A673 (cell line): ENCODE measurements around the gene ZNF487. TPM values are rescaled to one million over a fixed set of nuclear protein-coding genes. Genes with fewer than 3 reads are reported as not detected.
"Not testable (repeated sequence)": the region's sequence is repeated elsewhere in the genome, so short reads cannot be mapped to it uniquely, and the experiment has no call there.

Experiments used
- BruUV-seq: library from RNA; stranded (reverse); fragments of 400-500 nt; replicated peaks from 2 replicates; lab custom pipeline; 2021; lab: Mats Ljungman, UMichigan
- CTCF ChIA-PET: fragments of 300-600 bp; sonication (Branson Sonifier 250); formaldehyde crosslinking; loops from one replicate; lab custom pipeline; 2022; ENCODE audit warnings: antibody characterized with exemption; lab: Charles Lee
- POLR2A ChIA-PET: fragments of 300-600 bp; sonication (Branson Sonifier 250); formaldehyde crosslinking; loops from one replicate; lab custom pipeline; 2022; ENCODE audit warnings: antibody characterized with exemption; ENCODE audit not compliant: low non-redundant PET; lab: Charles Lee
- DNase-seq: peaks from one replicate; pipeline ENCODE4 v3.0.0-alpha.2; 2015; ENCODE audit warnings: low spot score
- H3K27ac ChIP-seq: fragments of 200-600 bp; sonication (generic); 2 replicates; pipeline ENCODE4 v1.5.1; 2016; ENCODE audit warnings: mixed run types, low read depth, mild to moderate bottlenecking, mixed read lengths, antibody characterized with exemption, low read length; ENCODE audit not compliant: poor library complexity, severe bottlenecking
- H3K27me3 ChIP-seq: fragments of 200-600 bp; sonication (generic); replicated peaks from 2 replicates; pipeline ENCODE4 v1.6.1; 2017; ENCODE audit warnings: mixed run types, low read depth, mild to moderate bottlenecking, mixed read lengths, antibody characterized with exemption, low read length; ENCODE audit not compliant: insufficient read depth, poor library complexity
- H3K36me3 ChIP-seq: fragments of 200-600 bp; sonication (generic); 2 replicates; pipeline ENCODE4 v1.6.1; 2016; ENCODE audit warnings: mixed run types, mild to moderate bottlenecking, mixed read lengths, antibody characterized with exemption, low read length; ENCODE audit not compliant: insufficient read depth, poor library complexity, severe bottlenecking
- H3K4me1 ChIP-seq: fragments of 200-600 bp; sonication (generic); 2 replicates; pipeline ENCODE4 v1.6.1; 2017; ENCODE audit warnings: mixed run types, mild to moderate bottlenecking, mixed read lengths, antibody characterized with exemption, low read length; ENCODE audit not compliant: insufficient read depth, poor library complexity, severe bottlenecking
- H3K4me3 ChIP-seq: fragments of 200-600 bp; sonication (generic); 2 replicates; pipeline ENCODE4 v1.5.1; 2016; ENCODE audit warnings: low read depth, mixed run types, mild to moderate bottlenecking, mixed read lengths, low read length; ENCODE audit not compliant: poor library complexity, severe bottlenecking
- H3K9me3 ChIP-seq: fragments of 200-600 bp; sonication (generic); 2 replicates; pipeline ENCODE4 v1.6.1; 2016; ENCODE audit warnings: mixed run types, low read depth, mild to moderate bottlenecking, mixed read lengths, antibody characterized with exemption, low read length; ENCODE audit not compliant: poor library complexity, severe bottlenecking
- CTCF ChIP-seq: fragments of 300-800, 200-600 bp; sonication (generic); conservative IDR thresholded peaks from 2 replicates; pipeline ENCODE4 v1.5.1; 2017; ENCODE audit warnings: low read depth, mild to moderate bottlenecking, antibody characterized with exemption, low read length, moderate library complexity, mixed read lengths
- EZH2 ChIP-seq: fragments of 200-600 bp; sonication (generic); IDR thresholded peaks from 2 replicates; pipeline ENCODE4 v1.6.1; 2017; ENCODE audit warnings: borderline replicate concordance, low read depth, mild to moderate bottlenecking, mixed read lengths, antibody characterized with exemption, low read length; ENCODE audit not compliant: poor library complexity, severe bottlenecking
- intact Hi-C: fragments of 100-400 bp; cut with micrococcal nuclease; formaldehyde crosslinking; loops from one replicate; pipeline ENCODE4 v1.10.0; 2022; ENCODE audit not compliant: unreplicated experiment
- total RNA-seq: library from RNA; stranded (reverse); gene quantifications from 2 replicates; pipeline ENCODE4 v1.2.3, GENCODE V29; 2021

The ZNF487 gene
- total RNA-seq, 1 experiment from 2014 or later, result 1.3 TPM

DNA sequence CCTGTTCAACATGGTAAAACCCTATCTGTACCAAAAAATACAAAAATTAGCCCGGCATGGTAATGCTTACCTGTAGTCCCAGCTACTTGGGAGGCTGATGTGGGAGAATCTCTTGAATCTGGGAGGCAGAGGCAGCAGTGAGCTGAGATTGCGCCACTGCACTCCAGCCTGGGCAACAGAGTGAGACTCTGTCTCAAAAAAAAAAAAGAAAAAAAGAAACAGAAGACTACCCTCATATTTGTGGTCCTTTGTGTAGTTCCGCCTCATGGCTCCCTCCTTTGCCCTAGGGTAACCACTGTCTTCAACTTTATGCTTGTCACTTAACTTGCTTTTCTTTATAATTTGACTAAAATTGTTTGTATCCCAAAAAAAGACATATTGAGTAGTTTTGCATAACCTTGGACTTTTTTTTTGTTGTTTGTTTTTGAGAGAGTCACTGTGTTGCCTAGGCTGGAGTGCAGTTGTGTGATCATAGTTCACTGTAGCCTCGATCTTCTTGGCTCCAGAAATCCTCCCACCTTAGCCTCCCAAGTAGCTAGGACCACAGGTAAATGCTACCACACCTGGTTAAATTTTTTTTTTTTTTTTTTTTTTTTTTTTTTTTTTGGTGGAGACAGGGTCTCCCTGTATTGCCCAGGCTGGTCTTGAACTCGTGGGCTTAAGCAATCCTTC lies 3.7 kb downstream of the ZNF487 start:
- no peak overlapping the region for H3K4me3 ChIP-seq
- intact Hi-C loops, result no loop called here
- H3K9me3 ChIP-seq, result no peaks in the 10 kb centered on the region
- TF ChIP-seq CTCF (no peak), EZH2 (no peak)
- no TSS peak for BruUV-seq
- H3K27ac ChIP-seq, result no peak overlapping the region
- POLR2A ChIA-PET, result no interaction called here
- H3K4me1 ChIP-seq, result peaks cover 8% of the 10 kb centered on the region
- CTCF ChIA-PET, result no interaction called here
- no peak for DNase-seq
- H3K36me3 ChIP-seq, result no peaks in the 10 kb centered on the region
- no peaks in the 10 kb centered on the region for H3K27me3 ChIP-seq

- Histone ChIP-seq H3K27me3 (no peaks in the 10 kb centered on the region), H3K4me3 (no peak overlapping the region), H3K4me1 (no peaks in the 10 kb centered on the region), H3K27ac (no peak overlapping the region), H3K36me3 (no peaks in the 10 kb centered on the region), H3K9me3 (no peaks in the 10 kb centered on the region)
- BruUV-seq, result no TSS peak
- intact Hi-C loops, result no loop called here
- ChIA-PET CTCF (no interaction called here), POLR2A (no interaction called here)
- DNase-seq, result no peak
- TF ChIP-seq CTCF (no peak), EZH2 (no peak)
Measured at GRCh38 chr10:43444323-43444722, 7.4 kb downstream of the ZNF487 start.

DNA sequence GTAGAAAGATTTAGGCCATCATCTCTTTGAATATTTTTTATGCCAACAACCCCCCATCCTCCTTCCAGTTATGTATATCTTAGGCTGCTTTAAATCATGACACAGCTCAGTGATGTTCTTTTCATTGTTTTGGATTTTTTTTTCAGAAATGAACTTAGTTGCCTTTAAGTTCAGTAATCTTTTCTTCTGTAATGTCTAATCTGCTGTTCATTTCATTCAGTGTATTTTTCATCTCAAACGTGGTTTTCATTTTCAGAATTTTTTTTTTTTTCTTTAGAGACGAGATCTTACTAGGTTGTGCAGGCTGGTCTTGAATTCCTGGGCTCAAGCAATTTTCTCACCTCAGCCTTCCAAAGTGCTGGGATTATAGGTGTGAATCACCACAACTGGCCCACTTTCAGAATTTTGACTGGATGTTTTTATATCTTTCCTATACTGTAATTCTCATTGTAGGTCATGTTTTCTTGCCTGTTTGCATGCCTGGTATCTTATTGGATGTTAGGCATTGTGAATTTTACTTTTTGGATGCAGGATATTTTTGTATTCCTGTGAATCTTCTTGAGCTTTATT lies 8.1 kb downstream of the ZNF487 start:
- intact Hi-C loops, result no loop called here
- Histone ChIP-seq H3K36me3 (no peaks in the 10 kb centered on the region), H3K9me3 (no peaks in the 10 kb centered on the region), H3K4me1 (no peaks in the 10 kb centered on the region), H3K4me3 (no peak overlapping the region), H3K27me3 (no peaks in the 10 kb centered on the region), H3K27ac (no peak overlapping the region)
- DNase-seq, result no peak
- no peak for TF ChIP-seq CTCF
- TF ChIP-seq EZH2, result no peak
- POLR2A ChIA-PET, result no interaction called here
- no TSS peak for BruUV-seq
- CTCF ChIA-PET, result no interaction called here

GRCh38 chr10:43446219-43447017 lies 9.5 kb downstream of the ZNF487 start:
- H3K4me1 ChIP-seq, DNase-seq, POLR2A ChIA-PET, H3K27me3 ChIP-seq, H3K27ac ChIP-seq, CTCF ChIA-PET, H3K9me3 ChIP-seq, H3K36me3 ChIP-seq, BruUV-seq, H3K4me3 ChIP-seq, intact Hi-C loops: not testable (repeated sequence)
